Right ventricle myocardium inferior (tissue), 1 donor: ENCODE data around the gene PRKCZ. TPM values are rescaled to one million over a fixed set of nuclear protein-coding genes. Genes with fewer than 3 reads are reported as not detected.

Experiments
- ATAC-seq: fragments of 200-7000 bp; cut with Tn5 transposase; one replicate; pipeline ENCODE4 v1.9.1; 2020; ENCODE audit warnings: mild to moderate bottlenecking, moderate library complexity
- DNase-seq: peaks from one replicate; pipeline ENCODE4 v3.0.0; 2021; ENCODE audit errors: missing footprints
- intact Hi-C: fragments of 100-400 bp; cut with DNase I; formaldehyde crosslinking; loops from one replicate; pipeline ENCODE4 v1.11.0; 2022
- total RNA-seq: library from RNA; stranded (reverse); fragmentation: NEBNext Ultra II Directional; extraction: Animal tissue kit (Norgen Biotek cat#: 25700); gene quantifications from one replicate; pipeline ENCODE4 v1.2.1, GENCODE V29; 2021
- donor health status: DM: no; HTN: yes; CAD: no; lungs with severe emphysema.

PRKCZ gene
- total RNA-seq, 1 donor from 2014 or later = 16.4 TPM

- DNase-seq = no peak
These were observed 164.5 kb downstream of the PRKCZ start for GRCh38 chr1:2214541-2215241.

GRCh38 chr1:2215329-2215728 is 165.1 kb downstream of the PRKCZ start:
- ATAC-seq (no peak), DNase-seq (no peak)
- intact Hi-C loops = no loop called here

More at GRCh38 chr1:2214541-2215241, 164.5 kb downstream of the PRKCZ start:
- ATAC-seq = peak; percentile 8
- intact Hi-C loops = no loop called here

- DNase-seq = no peak
- intact Hi-C loops = no loop called here
- no peak for ATAC-seq
These were observed 165.9 kb downstream of the PRKCZ start for GRCh38 chr1:2215909-2216766.

GRCh38 chr1:2216767-2217058 is 166.5 kb downstream of the PRKCZ start:
- DNase-seq = peak; percentile 40
- intact Hi-C loops = no loop called here
- no peak for ATAC-seq

- ATAC-seq (no peak), DNase-seq (no peak)
- intact Hi-C loops = no loop called here
These were observed 171.1 kb downstream of the PRKCZ start for GRCh38 chr1:2221271-2221670.

- no peak for ATAC-seq
- intact Hi-C loops = no loop called here
These were observed 174.0 kb downstream of the PRKCZ start for GRCh38 chr1:2224170-2224584.

GRCh38 chr1:2224631-2225428 is 174.6 kb downstream of the PRKCZ start:
- intact Hi-C loops = no loop called here
- ATAC-seq = no peak
- DNase-seq = peak; percentile 56

More at GRCh38 chr1:2224170-2224584, 174.0 kb downstream of the PRKCZ start:
- peak; percentile 33 for DNase-seq

GRCh38 chr1:2226525-2227345 is 176.5 kb downstream of the PRKCZ start:
- DNase-seq = peak; percentile 78
- ATAC-seq = no peak
- intact Hi-C loops = loop anchor here (1.0 kb wide), 1 partner anchor 13 kb away; no protein-coding TSS in a partner anchor

GRCh38 chr1:2227346-2228156 is 177.3 kb downstream of the PRKCZ start:
- ATAC-seq (peak; percentile 94), DNase-seq (peak; percentile 97)
- intact Hi-C loops = loop anchor here (1.0 kb wide), 1 partner anchor 14 kb away; no protein-coding TSS in a partner anchor

GRCh38 chr1:2228157-2228594 is 178.0 kb downstream of the PRKCZ start, which contains the start of gene SKI:
TSS of gene SKI (plus strand) at chr1:2228319. CDS start at chr1:2228767, 448 bp downstream.
- intact Hi-C loops = no loop called here
- DNase-seq (peak; percentile 11), ATAC-seq (no peak)

GRCh38 chr1:2228694-2229036 is 178.5 kb downstream of the PRKCZ start:
- intact Hi-C loops = no loop called here
- no peak for DNase-seq

GRCh38 chr1:2229037-2229864 is 179.0 kb downstream of the PRKCZ start:
- ATAC-seq (peak; percentile 18), DNase-seq (peak; percentile 92)
- intact Hi-C loops = no loop called here

More at GRCh38 chr1:2228694-2229036, 178.5 kb downstream of the PRKCZ start:
- ATAC-seq = no peak

GRCh38 chr1:2229911-2230731 is 179.9 kb downstream of the PRKCZ start:
- DNase-seq = peak; percentile 69
- ATAC-seq = no peak
- intact Hi-C loops = loop anchor here (2.0 kb wide), 1 partner anchor 35 kb away; the partner anchor contains the start of gene FAAP20

GRCh38 chr1:2230781-2231531 is 180.7 kb downstream of the PRKCZ start:
- peak; percentile 67 for DNase-seq
- ATAC-seq = no peak
- intact Hi-C loops = loop anchor here (2.0 kb wide), 1 partner anchor 36 kb away; the partner anchor contains the start of gene FAAP20
